ENCODE measurements around the gene OR51V1.
"Not testable (repeated sequence)": the region's sequence is repeated elsewhere in the genome, so short reads cannot be mapped to it uniquely, and the experiment has no call there.

Gene OR51V1

DNA sequence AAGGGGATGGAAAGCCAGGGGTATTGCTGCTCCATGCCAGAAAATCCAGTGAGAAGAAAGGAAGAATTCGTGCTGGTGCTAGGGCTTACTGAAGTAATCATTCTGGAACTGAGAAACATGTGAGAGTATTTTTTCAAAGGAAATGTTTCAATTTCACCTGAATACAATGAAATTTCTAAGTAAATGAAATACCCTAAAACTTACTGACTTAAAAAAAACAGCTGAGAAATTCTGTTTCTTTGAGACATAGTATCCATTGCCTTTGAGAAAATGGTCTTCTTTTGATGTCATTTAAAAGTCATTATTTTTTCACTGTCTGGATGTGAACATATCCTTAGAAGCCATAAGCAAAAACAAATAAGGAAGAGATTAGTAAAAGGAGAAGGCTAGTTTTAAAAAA is at the start of gene OR51V1:
Gene OR51V1 (minus strand): TSS at position 101 of the 400 bp plus-strand sequence. CDS start 0 bp downstream, at position 101.
- in situ Hi-C loops (cut with MboI; ENCODE audit: low sequenced_read_pairs) = no loop called here

- in situ Hi-C loops (cut with MboI; ENCODE audit: low sequenced_read_pairs) = not testable (repeated sequence)
These were observed 49.4 kb upstream of the OR51V1 start, which contains the start of gene HBG1 for GRCh38 chr11:5249807-5250396. TSS of gene HBG1 (minus strand) at chr11:5249857. CDS start at chr11:5249804, 53 bp downstream.

GRCh38 chr11:5248498-5248897 is 48.0 kb upstream of the OR51V1 start:
- in situ Hi-C loops (cut with MboI; ENCODE audit: low sequenced_read_pairs) = not testable (repeated sequence)

GRCh38 chr11:5247472-5248192 is 47.1 kb upstream of the OR51V1 start:
- in situ Hi-C loops (cut with MboI; ENCODE audit: low sequenced_read_pairs) = no loop called here

- in situ Hi-C loops (cut with MboI; ENCODE audit: low sequenced_read_pairs) = no loop called here
These were observed 46.4 kb upstream of the OR51V1 start for GRCh38 chr11:5246772-5247471.

- in situ Hi-C loops (cut with MboI; ENCODE audit: low sequenced_read_pairs) = no loop called here
These were observed 44.7 kb upstream of the OR51V1 start for GRCh38 chr11:5245155-5245554.

- in situ Hi-C loops (cut with MboI; ENCODE audit: low sequenced_read_pairs) = no loop called here
These were observed 43.3 kb upstream of the OR51V1 start for GRCh38 chr11:5243816-5244180.

DNA sequence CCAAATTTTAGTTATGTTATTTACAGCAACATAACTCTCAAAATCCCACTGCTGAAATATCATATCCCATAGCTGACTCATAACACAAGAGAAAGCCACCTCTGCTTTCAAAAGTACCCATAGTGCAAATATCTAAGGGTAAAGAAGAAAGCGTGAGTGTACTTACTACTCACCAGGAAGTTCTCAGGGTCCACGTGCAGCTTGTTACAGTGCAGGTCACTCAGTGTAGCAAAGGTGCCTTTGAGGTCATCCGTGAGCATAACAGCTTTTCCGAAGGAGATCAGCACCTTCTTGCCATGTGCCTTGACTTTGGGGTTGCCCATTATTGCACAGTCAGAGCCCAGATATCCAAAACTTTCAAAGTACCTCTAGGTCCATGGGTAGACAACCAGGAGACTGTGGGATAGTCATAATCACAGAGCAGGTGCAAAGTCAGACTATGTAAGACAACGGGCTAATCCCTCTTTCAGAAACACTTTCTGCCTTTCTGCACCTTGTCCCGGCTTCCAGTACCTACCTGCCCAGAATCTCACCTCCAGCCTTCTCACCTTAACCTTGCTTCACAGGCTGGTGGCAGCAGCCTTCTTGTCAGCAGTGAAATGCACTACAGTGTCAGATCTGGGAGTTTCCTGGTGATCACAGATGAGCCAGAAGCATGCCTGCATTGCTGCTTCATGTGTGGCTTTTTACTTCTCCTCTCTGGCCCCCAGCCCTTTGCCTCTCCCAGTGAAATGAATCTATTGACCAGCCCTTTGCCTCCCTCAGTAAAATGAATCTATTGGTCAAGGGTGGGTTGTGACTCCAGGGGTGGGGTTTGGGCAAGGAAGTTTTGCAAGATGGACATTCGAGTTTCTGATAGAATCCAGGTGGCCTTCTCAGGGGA is 42.7 kb upstream of the OR51V1 start:
- in situ Hi-C loops (cut with MboI; ENCODE audit: low sequenced_read_pairs) = no loop called here

- in situ Hi-C loops (cut with MboI; ENCODE audit: low sequenced_read_pairs) = no loop called here
These were observed 41.7 kb upstream of the OR51V1 start for GRCh38 chr11:5242208-5242607.

- in situ Hi-C loops (cut with MboI; ENCODE audit: low sequenced_read_pairs) = no loop called here
These were observed 41.0 kb upstream of the OR51V1 start for GRCh38 chr11:5241458-5241857.

- in situ Hi-C loops (cut with MboI; ENCODE audit: low sequenced_read_pairs) = no loop called here
These were observed 40.0 kb upstream of the OR51V1 start for GRCh38 chr11:5240458-5240857.

DNA sequence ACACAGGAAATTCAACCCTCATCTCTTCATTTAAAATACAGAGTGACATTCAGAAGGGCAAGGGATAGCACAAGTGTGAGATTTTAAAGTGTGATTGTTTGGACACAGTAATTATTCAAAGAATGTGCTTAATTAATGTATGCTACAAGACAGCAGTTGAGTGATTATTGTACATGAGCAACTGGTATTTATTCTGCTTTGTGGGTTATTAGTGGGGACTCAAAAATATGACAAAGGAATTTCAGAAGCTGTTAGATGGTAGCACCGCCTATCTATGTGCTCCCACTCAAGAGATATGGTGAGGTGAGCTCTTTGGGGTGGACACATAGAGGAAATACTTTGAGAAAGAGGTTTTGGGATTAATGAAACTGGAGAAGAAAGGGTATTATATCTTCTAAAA is 39.6 kb upstream of the OR51V1 start:
- in situ Hi-C loops (cut with MboI; ENCODE audit: low sequenced_read_pairs) = no loop called here

- in situ Hi-C loops (cut with MboI; ENCODE audit: low sequenced_read_pairs) = no loop called here
These were observed 38.6 kb upstream of the OR51V1 start for GRCh38 chr11:5239046-5239445.

GRCh38 chr11:5238486-5238885 is 38.0 kb upstream of the OR51V1 start:
- in situ Hi-C loops (cut with MboI; ENCODE audit: low sequenced_read_pairs) = no loop called here

DNA sequence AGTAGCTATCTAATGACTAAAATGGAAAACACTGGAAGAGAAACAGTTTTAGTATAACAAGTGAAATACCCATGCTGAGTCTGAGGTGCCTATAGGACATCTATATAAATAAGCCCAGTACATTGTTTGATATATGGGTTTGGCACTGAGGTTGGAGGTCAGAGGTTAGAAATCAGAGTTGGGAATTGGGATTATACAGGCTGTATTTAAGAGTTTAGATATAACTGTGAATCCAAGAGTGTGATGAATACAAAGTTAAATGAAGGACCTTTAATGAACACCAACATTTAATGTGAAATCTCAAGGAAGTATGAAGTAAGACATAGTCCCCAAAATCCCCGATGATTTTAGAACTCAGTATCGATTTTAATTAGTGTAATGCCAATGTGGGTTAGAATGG is 36.9 kb upstream of the OR51V1 start:
- in situ Hi-C loops (cut with MboI; ENCODE audit: low sequenced_read_pairs) = no loop called here

DNA sequence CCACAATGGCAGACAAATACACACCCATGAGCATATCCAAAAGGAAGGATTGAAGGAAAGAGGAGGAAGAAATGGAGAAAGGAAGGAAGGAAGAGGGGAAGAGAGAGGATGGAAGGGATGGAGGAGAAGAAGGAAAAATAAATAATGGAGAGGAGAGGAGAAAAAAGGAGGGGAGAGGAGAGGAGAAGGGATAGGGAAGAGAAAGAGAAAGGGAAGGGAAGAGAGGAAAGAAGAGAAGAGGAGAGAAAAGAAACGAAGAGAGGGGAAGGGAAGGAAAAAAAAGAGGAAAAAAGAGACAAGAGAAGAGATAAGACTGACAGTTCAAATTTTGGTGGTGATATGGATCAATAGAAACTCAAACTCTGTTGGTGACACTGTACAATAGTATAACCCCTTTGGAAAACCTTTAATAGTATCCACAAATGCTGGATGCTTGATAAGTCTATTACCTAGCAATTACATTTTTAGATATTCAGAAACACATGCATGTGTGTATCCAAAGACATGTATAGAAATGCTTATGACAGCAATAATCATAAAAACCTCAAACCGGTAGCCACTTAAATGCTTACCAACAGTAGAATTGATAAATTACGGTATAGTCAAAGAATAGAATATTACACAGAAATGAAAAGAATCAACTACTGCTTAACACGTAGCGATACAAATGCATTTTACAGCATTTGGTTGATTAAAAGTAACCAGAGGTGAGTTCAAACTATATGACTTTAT is 35.0 kb upstream of the OR51V1 start:
- in situ Hi-C loops (cut with MboI; ENCODE audit: low sequenced_read_pairs) = no loop called here

- in situ Hi-C loops (cut with MboI; ENCODE audit: low sequenced_read_pairs) = no loop called here
These were observed 33.9 kb upstream of the OR51V1 start, which contains the start of gene HBD for GRCh38 chr11:5234381-5234834. TSS of gene HBD (minus strand) at chr11:5234483. CDS start at chr11:5234433, 50 bp downstream.

GRCh38 chr11:5233307-5233706 is 32.8 kb upstream of the OR51V1 start:
- in situ Hi-C loops (cut with MboI; ENCODE audit: low sequenced_read_pairs) = no loop called here

GRCh38 chr11:5232821-5233220 is 32.3 kb upstream of the OR51V1 start:
- in situ Hi-C loops (cut with MboI; ENCODE audit: low sequenced_read_pairs) = no loop called here

- in situ Hi-C loops (cut with MboI; ENCODE audit: low sequenced_read_pairs) = no loop called here
These were observed 31.7 kb upstream of the OR51V1 start for GRCh38 chr11:5232176-5232575.
